GM10847 (cell line): ENCODE measurements around the gene FAM117B.

Experiments
- POLR2A ChIP-seq: IDR thresholded peaks from 2 replicates; pipeline ENCODE4 v1.6.1; 2011; ENCODE audit not compliant: insufficient read length; ENCODE audit errors: extremely low read depth

The FAM117B gene

GRCh38 chr2:202634556-202635427 lies at the start of gene FAM117B:
Gene FAM117B (plus strand): TSS chr2:202634969. CDS start chr2:202635188, 219 bp downstream.
- peak; percentile 53 for TF ChIP-seq POLR2A

GRCh38 chr2:202588647-202589581 lies 45.9 kb upstream of the FAM117B start:
- no peak for TF ChIP-seq POLR2A

GRCh38 chr2:202589582-202589949 lies 45.2 kb upstream of the FAM117B start:
- TF ChIP-seq POLR2A: no peak

GRCh38 chr2:202592566-202592965 lies 42.2 kb upstream of the FAM117B start:
- no peak for TF ChIP-seq POLR2A

GRCh38 chr2:202599105-202599504 lies 35.7 kb upstream of the FAM117B start:
- TF ChIP-seq POLR2A: no peak

GRCh38 chr2:202599911-202600310 lies 34.9 kb upstream of the FAM117B start:
- no peak for TF ChIP-seq POLR2A

GRCh38 chr2:202604699-202605098 lies 30.1 kb upstream of the FAM117B start:
- TF ChIP-seq POLR2A: no peak

- TF ChIP-seq POLR2A: no peak
These were observed 29.6 kb upstream of the FAM117B start for GRCh38 chr2:202605174-202605573.

GRCh38 chr2:202608142-202608852 lies 26.5 kb upstream of the FAM117B start:
- no peak for TF ChIP-seq POLR2A

- no peak for TF ChIP-seq POLR2A
These were observed 25.2 kb upstream of the FAM117B start for GRCh38 chr2:202609381-202610145.

GRCh38 chr2:202610380-202610779 lies 24.4 kb upstream of the FAM117B start:
- no peak for TF ChIP-seq POLR2A

- TF ChIP-seq POLR2A: no peak
These were observed 22.6 kb upstream of the FAM117B start for GRCh38 chr2:202612145-202612544.

GRCh38 chr2:202613479-202613878 lies 21.3 kb upstream of the FAM117B start:
- no peak for TF ChIP-seq POLR2A

- no peak for TF ChIP-seq POLR2A
These were observed 10.6 kb upstream of the FAM117B start for GRCh38 chr2:202624133-202624532.
